GM23248 (cell line): Measurements from ENCODE around the gene WNT9B.
A peak's percentile ranks its signal among the peaks of the same experiment; 100 is the strongest.

ENCODE experiments used
- EZH2 ChIP-seq: fragments of 200-600 bp; sonication (generic); IDR thresholded peaks from 2 replicates; pipeline ENCODE4 v1.6.1; 2018; ENCODE audit warnings: antibody characterized with exemption, mild to moderate bottlenecking; ENCODE audit not compliant: insufficient read depth, poor library complexity, severe bottlenecking
- EZH2phosphoT487 ChIP-seq: fragments of 200-600 bp; sonication (generic); IDR thresholded peaks from 2 replicates; pipeline ENCODE4 v1.6.1; 2018; ENCODE audit warnings: antibody characterized with exemption, moderate library complexity, mild to moderate bottlenecking, low read depth; ENCODE audit not compliant: insufficient read depth

DNA sequence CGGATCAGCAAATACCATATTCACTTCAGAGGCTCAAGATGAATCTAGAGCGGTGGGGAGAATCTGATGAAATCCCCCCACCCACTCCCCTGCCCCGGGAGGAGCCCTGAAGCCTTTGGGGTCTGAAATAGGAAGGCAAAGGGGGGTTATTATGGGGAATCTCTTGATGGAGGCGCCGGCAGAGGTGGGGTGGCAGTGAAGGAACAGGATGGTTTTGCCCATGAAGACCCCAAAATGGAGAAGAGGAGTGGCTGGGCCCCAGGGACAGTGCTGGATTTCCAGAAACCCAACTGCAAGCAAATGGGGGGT lies 33.5 kb upstream of the WNT9B start:
- peak; percentile 65 for TF ChIP-seq EZH2
- no peak; the same call in 1 of the 2 replicates for TF ChIP-seq EZH2phosphoT487
